Prostate gland (tissue), 2 donors: ENCODE data around the gene FANCD2. TPM values are rescaled to one million over a fixed set of nuclear protein-coding genes. Genes with fewer than 3 reads are reported as not detected.

ENCODE experiments used
- DNase-seq: peaks from one replicate; pipeline ENCODE4 v3.0.0-alpha.2; 2019; ENCODE audit warnings: low spot score
- H3K27ac ChIP-seq, 2 donors: fragments of 200-600 bp; sonication (generic); 2 replicates each; pipeline ENCODE4 v1.5.1; 2017 to 2019
- H3K27me3 ChIP-seq: fragments of 200-600 bp; sonication (generic); replicated peaks from 2 replicates; pipeline ENCODE4 v1.5.1; 2019; ENCODE audit not compliant: insufficient read depth
- H3K36me3 ChIP-seq, 2 donors: fragments of 200-600 bp; sonication (generic); 1 replicate in 1 of 2; 2 replicates in 1 of 2; pipeline versions ENCODE4 v1.5.1 to v1.8.1; 2017 to 2019
- H3K4me1 ChIP-seq: fragments of 200-600 bp; sonication (generic); replicated peaks from 2 replicates; pipeline ENCODE4 v1.5.1; 2019
- H3K4me3 ChIP-seq, 2 donors: fragments of 200-600 bp; sonication (generic); 2 replicates each; pipeline ENCODE4 v1.5.1; 2017 to 2019
- H3K9me3 ChIP-seq: fragments of 200-600 bp; sonication (generic); 2 replicates; pipeline ENCODE4 v1.5.1; 2017
- CTCF ChIP-seq, 4 experiments: fragments of 200-600 bp in 2 of 4; fragments of 450-650 bp in 2 of 4; sonication (generic) in 2 of 4; IDR thresholded peaks; 1 replicate in 3 of 4; 2 replicates in 1 of 4; pipeline ENCODE4 v1.5.1; 2016 to 2019; ENCODE audit warnings: antibody characterized with exemption in 4 of 4, mild to moderate bottlenecking in 2 of 4, moderate library complexity in 2 of 4
- POLR2A ChIP-seq: fragments of 450-650 bp; IDR thresholded peaks from one replicate; pipeline ENCODE4 v1.6.1; 2016; ENCODE audit warnings: antibody characterized with exemption, mild to moderate bottlenecking
- POLR2AphosphoS5 ChIP-seq: sonication (generic); formaldehyde crosslinking; IDR thresholded peaks from one replicate; pipeline ENCODE4 v1.6.1; 2017; ENCODE audit warnings: antibody characterized with exemption
- WGBS: methylation state at CpG from one replicate; pipeline ENCODE4 v1.1.5; 2018; 5-methylcytosine and 5-hydroxymethylcytosine counted together
- intact Hi-C: fragments of 100-400 bp; cut with DNase I; formaldehyde crosslinking; loops from one replicate; pipeline ENCODE4 v1.14.2; 2022
- total RNA-seq, 2 donors: library from RNA; depleted of rRNA; stranded (reverse); fragments of >200 nt; gene quantifications; one replicate each; pipeline ENCODE4 v1.1.0, GENCODE V29; 2016

The FANCD2 gene
- total RNA-seq, 2 donors from 2014 or later = 7.6 to 13.2 TPM

DNA sequence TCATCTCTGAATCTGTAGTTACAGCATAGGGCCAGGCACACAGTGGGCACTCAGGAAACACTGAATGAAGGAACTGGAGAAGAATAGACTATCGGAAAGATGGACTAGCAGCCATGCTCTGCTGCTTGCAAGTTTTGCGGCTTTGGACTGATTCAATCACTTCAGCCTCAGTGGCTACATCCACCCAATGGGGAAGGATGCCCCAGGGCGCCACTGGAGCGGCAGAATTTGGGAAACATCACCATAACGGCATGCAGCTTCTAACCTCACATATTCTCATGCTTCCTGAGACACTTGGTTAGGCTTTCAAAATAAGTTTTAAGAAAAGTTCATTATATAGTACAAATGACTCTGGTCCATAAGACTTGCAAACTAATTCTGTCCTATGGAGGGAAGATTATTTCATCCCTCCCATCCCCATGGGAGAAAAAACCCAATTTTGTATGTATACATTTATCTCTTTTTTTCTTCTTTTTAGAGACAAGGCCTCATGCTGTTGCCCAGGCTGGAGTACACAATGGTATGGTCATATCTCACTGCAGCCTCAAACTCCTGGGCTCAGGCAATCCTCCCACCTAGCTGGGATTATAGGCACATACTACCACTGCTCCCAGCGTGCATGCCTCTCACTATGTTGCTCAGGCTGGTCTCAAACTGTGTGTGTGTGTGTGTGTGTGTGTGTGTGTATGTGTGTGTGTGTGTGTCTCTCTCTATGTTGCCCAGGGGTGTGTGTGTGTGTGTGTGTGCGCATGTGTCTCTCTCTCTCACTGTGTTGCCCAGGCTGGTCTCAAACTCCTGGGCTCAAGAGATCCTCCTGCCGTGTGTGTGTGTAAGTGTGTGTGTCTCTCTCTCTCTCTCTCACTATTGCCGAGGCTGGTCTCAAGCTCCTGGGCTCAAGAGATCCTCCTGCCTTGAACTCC lies 4.1 kb upstream of the FANCD2 start:
- Histone ChIP-seq H3K4me3 (no peak overlapping the region), H3K36me3 (no peaks in the 10 kb centered on the region), H3K9me3 (no peaks in the 10 kb centered on the region), H3K27me3 (no peaks in the 10 kb centered on the region), H3K4me1 (no peaks in the 10 kb centered on the region), H3K27ac (no peak overlapping the region)
- intact Hi-C loops = no loop called here
- DNase-seq = no peak
- TF ChIP-seq POLR2A (no peak), POLR2AphosphoS5 (no peak), CTCF (IDR thresholded peaks at IDR 0.05) (no peak)
- 90% methylated on average over 9 of the region's 9 CpGs for WGBS

- no peak overlapping the region for H3K4me3 ChIP-seq
- intact Hi-C loops = no loop called here
Observed at GRCh38 chr3:10023587-10024310, 2.5 kb upstream of the FANCD2 start.

DNA sequence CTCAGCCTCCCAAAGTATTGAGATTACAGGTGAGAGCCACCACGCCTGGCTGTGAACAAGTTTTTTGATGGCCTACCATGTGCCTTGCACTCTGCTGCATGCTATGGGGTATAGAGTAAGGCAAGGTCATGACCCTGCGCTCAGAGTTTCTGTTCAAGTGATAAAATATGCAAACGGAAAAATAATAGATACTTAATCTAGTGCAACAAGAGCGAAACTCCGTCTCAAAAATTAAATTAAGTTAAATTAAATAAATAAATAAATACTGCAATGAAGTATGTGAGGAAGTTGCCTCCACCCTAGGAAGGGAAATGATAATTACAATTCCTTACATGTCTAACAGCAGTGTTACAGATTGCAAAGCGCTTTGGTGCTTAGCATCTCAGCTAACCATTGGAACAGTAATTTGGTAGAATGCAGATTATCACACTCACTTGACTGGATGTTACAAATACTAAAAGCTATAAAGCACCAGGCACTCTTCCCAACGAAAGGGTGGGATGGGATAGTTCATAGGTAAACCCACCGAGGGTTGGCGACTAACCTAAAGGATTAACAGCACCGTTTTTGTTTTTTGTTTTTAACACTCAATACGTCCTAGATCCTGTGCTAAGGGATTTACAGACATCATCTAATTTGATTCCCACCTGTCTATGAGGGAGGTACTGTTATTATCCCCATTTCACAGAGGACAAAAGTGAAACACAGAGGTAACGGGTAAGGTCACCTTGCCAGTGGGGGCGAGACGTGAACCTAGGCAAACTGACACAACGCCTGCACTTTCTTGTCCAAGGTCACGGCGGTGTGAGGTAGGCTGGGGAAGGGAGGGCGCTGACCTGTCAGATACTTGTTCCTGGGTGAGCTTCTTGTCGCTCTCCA lies 793 bp upstream of the FANCD2 start:
- TF ChIP-seq CTCF (IDR thresholded peaks at IDR 0.05) = no peak
- no peak for TF ChIP-seq POLR2AphosphoS5
- no peak for TF ChIP-seq POLR2A
- no peaks in the 10 kb centered on the region for H3K27me3 ChIP-seq
- no peaks in the 10 kb centered on the region for H3K4me1 ChIP-seq
- no peaks in the 10 kb centered on the region for H3K36me3 ChIP-seq
- no peaks in the 10 kb centered on the region for H3K9me3 ChIP-seq
- intact Hi-C loops = no loop called here
- H3K27ac ChIP-seq = peak overlapping the region; percentile 49 to 52
- H3K4me3 ChIP-seq = peak overlapping the region; percentile 78 to 86
- WGBS = 27% methylated on average over 19 of the region's 19 CpGs
- no peak for DNase-seq

More at GRCh38 chr3:10023587-10024310, 2.5 kb upstream of the FANCD2 start:
- WGBS = 78% methylated on average over 8 of the region's 8 CpGs
- Histone ChIP-seq H3K9me3 (no peaks in the 10 kb centered on the region), H3K27me3 (no peaks in the 10 kb centered on the region), H3K27ac (no peak overlapping the region), H3K4me1 (no peaks in the 10 kb centered on the region), H3K36me3 (no peaks in the 10 kb centered on the region)
- no peak for TF ChIP-seq POLR2AphosphoS5
- no peak for TF ChIP-seq POLR2A
- no peak for TF ChIP-seq CTCF (IDR thresholded peaks at IDR 0.05)
- no peak for DNase-seq

- H3K36me3 ChIP-seq = no peaks in the 10 kb centered on the region
- H3K4me1 ChIP-seq = no peaks in the 10 kb centered on the region
- TF ChIP-seq POLR2A = no peak
- no peak for TF ChIP-seq CTCF (IDR thresholded peaks at IDR 0.05)
- TF ChIP-seq POLR2AphosphoS5 = no peak
- intact Hi-C loops = no loop called here
- no peaks in the 10 kb centered on the region for H3K27me3 ChIP-seq
- no peak for DNase-seq
- H3K27ac ChIP-seq = no peak overlapping the region
- H3K4me3 ChIP-seq = no peak overlapping the region
- no peaks in the 10 kb centered on the region for H3K9me3 ChIP-seq
- WGBS = 97% methylated on average over 5 of the region's 5 CpGs
Observed at GRCh38 chr3:10041034-10041433, 14.8 kb downstream of the FANCD2 start.
